Right atrium auricular region (tissue), 2 donors: ENCODE data around the gene LRRC7. TPM values are rescaled to one million over a fixed set of nuclear protein-coding genes. Genes with fewer than 3 reads are reported as not detected.
A peak's percentile ranks its signal among the peaks of the same experiment; 100 is the strongest.

Experiments
- DNase-seq: peaks from one replicate; pipeline ENCODE4 v3.0.0-alpha.2; 2019; ENCODE audit warnings: low spot score
- H3K27ac ChIP-seq, 2 donors: fragments of 200-600 bp; sonication (generic); 1 replicate in 1 of 2; 2 replicates in 1 of 2; pipeline ENCODE4 v1.5.1; 2016 to 2019
- H3K27me3 ChIP-seq, 2 donors: fragments of 200-600 bp; sonication (generic); one replicate each; pipeline versions ENCODE4 v1.5.1 to v1.6.0; 2017 to 2019
- H3K36me3 ChIP-seq: fragments of 200-600 bp; sonication (generic); one replicate; pipeline ENCODE4 v1.5.1; 2016
- H3K4me1 ChIP-seq, 2 donors: fragments of 200-600 bp; sonication (generic); one replicate each; pipeline versions ENCODE4 v1.5.1 to v1.6.0; 2017 to 2019
- H3K4me3 ChIP-seq, 2 donors: fragments of 200-600 bp; sonication (generic); 1 replicate in 1 of 2; 2 replicates in 1 of 2; pipeline ENCODE4 v1.5.1; 2017 to 2019; ENCODE audit warnings: mild to moderate bottlenecking in 1 of 2, moderate library complexity in 1 of 2
- H3K9me3 ChIP-seq, 2 donors: fragments of 200-600 bp; sonication (generic); one replicate each; pipeline ENCODE4 v1.5.1; 2019
- total RNA-seq, 2 donors: library from RNA; depleted of rRNA; stranded (reverse); fragments of >200 nt; gene quantifications; one replicate each; pipeline ENCODE4 v1.1.0, GENCODE V29; 2016
- TF ChIP-seq, protein P1 (sequence below), 2 donors: fragments of 200-600 bp; sonication (generic); IDR thresholded peaks; one replicate each; pipeline ENCODE4 v1.5.1; 2019; ENCODE audit warnings: antibody characterized with exemption in 2 of 2

The LRRC7 gene
- 10 to 100 TPM in 1 of 2 donors, under 1 TPM in 1; 0.75 to 14.3 TPM for total RNA-seq

DNA sequence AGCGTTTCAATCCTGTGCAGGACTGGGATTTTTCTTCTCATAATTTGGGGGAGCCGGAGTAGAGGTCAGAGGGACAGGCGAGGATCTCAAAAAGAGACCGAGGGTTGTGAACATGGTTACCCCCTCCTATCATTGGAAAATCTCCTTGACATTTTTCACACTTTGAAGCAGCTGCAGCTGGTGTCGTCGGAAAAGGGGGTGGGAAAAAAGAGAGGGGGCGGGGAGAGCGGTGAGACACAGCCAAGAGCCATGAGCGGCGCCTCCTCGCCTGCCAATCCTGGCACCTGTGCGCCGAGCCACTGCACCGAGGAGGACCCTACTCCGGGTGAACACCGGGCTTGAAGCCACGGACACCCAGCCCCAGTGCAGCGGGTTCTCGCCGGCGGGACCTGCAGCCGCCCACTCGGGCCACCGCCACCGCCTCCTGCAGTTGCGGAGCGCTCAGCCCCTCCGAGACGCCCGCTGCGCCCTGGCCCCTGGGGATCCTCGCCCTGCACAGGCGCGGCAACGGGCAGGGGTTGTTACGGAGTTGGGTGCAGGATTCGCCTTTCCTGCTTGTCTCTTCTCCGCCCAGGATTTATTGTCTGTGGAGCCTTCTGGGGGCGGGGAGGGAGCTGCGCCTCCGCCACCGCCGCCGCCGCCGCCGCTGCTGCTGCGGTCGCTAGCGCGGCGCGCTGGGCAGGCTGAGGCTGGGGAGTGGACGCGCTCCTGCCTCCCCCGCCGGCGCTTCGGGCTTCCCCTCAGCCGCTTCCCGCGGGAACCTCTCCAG, at the start of gene LRRC7:
Gene LRRC7, plus strand, starts transcription at position 271 of the 769 bp plus-strand sequence. CDS start 718 bp downstream, outside the sequence.
- H3K27ac ChIP-seq, result peak within 1 kb of the TSS; percentile 56 to 78
- no peak for DNase-seq

DNA sequence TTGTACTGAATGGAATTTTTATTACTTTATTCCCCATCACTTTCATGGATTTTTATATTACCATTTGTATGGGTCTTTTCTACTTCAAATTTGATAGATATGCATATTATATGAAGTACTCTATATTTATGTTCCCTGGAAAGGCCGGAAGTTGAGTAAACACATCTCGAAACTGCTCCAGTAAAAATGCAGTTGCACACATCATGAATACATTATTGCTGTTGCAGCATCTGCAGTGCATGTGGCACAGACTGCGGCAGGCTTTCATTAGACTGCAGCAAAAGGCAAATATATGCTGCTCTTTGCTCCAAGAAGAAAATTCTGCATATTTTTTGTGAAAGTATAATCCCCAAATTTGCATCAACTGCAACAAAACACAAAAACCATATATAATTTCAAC, 48.7 kb upstream of the LRRC7 start:
- H3K27ac ChIP-seq, result no peak overlapping the region
- no peak for DNase-seq
- H3K36me3 ChIP-seq, result no peaks in the 10 kb centered on the region
- no peaks in the 10 kb centered on the region for H3K4me1 ChIP-seq
- no peak overlapping the region for H3K4me3 ChIP-seq
- TF ChIP-seq, protein P1, sequence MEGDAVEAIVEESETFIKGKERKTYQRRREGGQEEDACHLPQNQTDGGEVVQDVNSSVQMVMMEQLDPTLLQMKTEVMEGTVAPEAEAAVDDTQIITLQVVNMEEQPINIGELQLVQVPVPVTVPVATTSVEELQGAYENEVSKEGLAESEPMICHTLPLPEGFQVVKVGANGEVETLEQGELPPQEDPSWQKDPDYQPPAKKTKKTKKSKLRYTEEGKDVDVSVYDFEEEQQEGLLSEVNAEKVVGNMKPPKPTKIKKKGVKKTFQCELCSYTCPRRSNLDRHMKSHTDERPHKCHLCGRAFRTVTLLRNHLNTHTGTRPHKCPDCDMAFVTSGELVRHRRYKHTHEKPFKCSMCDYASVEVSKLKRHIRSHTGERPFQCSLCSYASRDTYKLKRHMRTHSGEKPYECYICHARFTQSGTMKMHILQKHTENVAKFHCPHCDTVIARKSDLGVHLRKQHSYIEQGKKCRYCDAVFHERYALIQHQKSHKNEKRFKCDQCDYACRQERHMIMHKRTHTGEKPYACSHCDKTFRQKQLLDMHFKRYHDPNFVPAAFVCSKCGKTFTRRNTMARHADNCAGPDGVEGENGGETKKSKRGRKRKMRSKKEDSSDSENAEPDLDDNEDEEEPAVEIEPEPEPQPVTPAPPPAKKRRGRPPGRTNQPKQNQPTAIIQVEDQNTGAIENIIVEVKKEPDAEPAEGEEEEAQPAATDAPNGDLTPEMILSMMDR (IDR thresholded peaks at IDR 0.05), result no peak
- H3K9me3 ChIP-seq, result no peaks in the 10 kb centered on the region
- H3K27me3 ChIP-seq, result no peaks in the 10 kb centered on the region

More for the DNA sequence above, at the start of gene LRRC7:
- peak within 1 kb of the TSS; percentile 54 to 64 for H3K4me3 ChIP-seq
- peaks cover 4% of the 10 kb centered on the region in 2 donors for H3K9me3 ChIP-seq
- peaks cover 0 to 15% of the 10 kb centered on the region in 2 donors for H3K4me1 ChIP-seq
- TF ChIP-seq, protein P1 (IDR thresholded peaks at IDR 0.05), result no peak
- H3K36me3 ChIP-seq, result no peaks in the 10 kb centered on the region
- no peaks in the 10 kb centered on the region for H3K27me3 ChIP-seq

DNA sequence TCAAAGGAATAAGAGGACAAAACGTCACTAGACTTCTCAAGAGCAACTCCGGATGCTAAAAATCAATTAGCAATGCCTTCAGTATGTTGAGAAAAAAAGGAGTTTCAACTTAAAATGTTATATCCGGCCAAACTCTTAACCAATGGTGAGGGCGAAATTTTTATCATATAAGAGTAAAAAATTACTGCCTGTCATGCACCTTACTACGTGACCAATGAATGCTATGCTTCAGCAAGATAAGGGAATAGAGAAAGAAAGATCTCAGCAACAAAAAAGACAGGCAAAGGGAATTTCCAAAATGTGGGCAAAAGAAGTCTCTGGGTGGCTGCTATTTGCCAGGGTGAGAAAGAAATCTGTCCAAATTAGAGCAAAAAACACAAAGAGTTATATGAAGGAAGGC, 47.4 kb upstream of the LRRC7 start:
- H3K27ac ChIP-seq, result no peak overlapping the region
- no peaks in the 10 kb centered on the region for H3K4me1 ChIP-seq
- TF ChIP-seq, protein P1 (IDR thresholded peaks at IDR 0.05), result no peak
- H3K4me3 ChIP-seq, result no peak overlapping the region
- no peak for DNase-seq
- H3K9me3 ChIP-seq, result no peaks in the 10 kb centered on the region
- no peaks in the 10 kb centered on the region for H3K36me3 ChIP-seq
- H3K27me3 ChIP-seq, result no peaks in the 10 kb centered on the region

DNA sequence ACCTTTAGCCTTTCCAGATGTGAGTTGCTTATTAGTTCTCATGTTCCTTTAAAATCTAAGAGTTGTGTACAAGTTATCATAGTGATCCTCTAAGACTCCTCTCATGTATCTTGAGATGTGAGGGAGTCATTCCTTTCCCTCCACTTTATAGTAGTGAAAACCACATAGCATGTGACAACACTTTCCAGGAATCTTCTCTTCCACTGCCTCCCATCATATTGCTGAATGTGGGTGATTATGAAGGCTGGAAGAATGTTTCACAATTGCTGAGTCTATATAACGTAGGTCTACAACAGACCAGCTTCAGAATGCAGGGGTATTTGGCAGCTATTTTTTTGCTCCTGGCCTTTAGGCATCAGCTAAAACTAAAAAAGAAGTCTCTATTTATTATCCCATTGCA, 44.7 kb upstream of the LRRC7 start:
- H3K4me3 ChIP-seq, result no peak overlapping the region
- no peaks in the 10 kb centered on the region for H3K9me3 ChIP-seq
- no peak for DNase-seq
- H3K27me3 ChIP-seq, result no peaks in the 10 kb centered on the region
- no peaks in the 10 kb centered on the region for H3K4me1 ChIP-seq
- no peak overlapping the region for H3K27ac ChIP-seq
- TF ChIP-seq, protein P1 (IDR thresholded peaks at IDR 0.05), result no peak
- no peaks in the 10 kb centered on the region for H3K36me3 ChIP-seq

DNA sequence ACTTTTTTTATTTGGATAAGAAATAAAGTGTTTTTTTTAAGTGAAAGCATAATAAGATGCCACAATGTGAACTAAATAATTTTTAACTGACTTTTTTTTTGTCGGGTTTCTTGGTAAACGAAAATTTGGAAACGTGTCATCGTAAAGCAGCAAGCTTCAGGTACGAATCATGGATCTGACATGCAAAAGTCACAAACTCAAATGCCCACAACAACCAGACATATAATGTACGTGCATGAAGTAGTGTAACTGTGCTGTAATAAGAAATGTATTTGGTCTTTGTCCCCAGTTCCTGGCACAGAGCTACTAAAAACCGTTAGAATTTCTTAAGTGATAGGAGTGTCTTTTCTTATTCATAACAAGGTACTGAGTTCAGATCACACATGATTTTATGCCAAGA, 44.3 kb upstream of the LRRC7 start:
- no peaks in the 10 kb centered on the region for H3K9me3 ChIP-seq
- no peak overlapping the region for H3K4me3 ChIP-seq
- no peak overlapping the region for H3K27ac ChIP-seq
- H3K36me3 ChIP-seq, result no peaks in the 10 kb centered on the region
- H3K27me3 ChIP-seq, result no peaks in the 10 kb centered on the region
- no peaks in the 10 kb centered on the region for H3K4me1 ChIP-seq
- TF ChIP-seq, protein P1 (IDR thresholded peaks at IDR 0.05), result no peak
- no peak for DNase-seq
